Lower leg skin (tissue), 4 donors: Measurements from ENCODE around the gene SLC25A38. TPM values are rescaled to one million over a fixed set of nuclear protein-coding genes. Genes with fewer than 3 reads are reported as not detected.

Experiments
- DNase-seq, 2 donors: peaks; one replicate each; pipeline ENCODE4 v3.0.0-alpha.2; 2019; ENCODE audit warnings: low spot score in 2 of 2
- H3K4me3 ChIP-seq: fragments of 200-600 bp; sonication (generic); 2 replicates; pipeline ENCODE4 v1.5.1; 2017; ENCODE audit warnings: mild to moderate bottlenecking, low read depth; ENCODE audit not compliant: poor library complexity, severe bottlenecking
- CTCF ChIP-seq, 3 donors: fragments of 450-650 bp; IDR thresholded peaks; one replicate each; pipeline ENCODE4 v1.5.1; 2016; ENCODE audit warnings: antibody characterized with exemption in 3 of 3, mild to moderate bottlenecking in 3 of 3, moderate library complexity in 2 of 3
- POLR2A ChIP-seq, 2 donors: fragments of 450-650 bp; IDR thresholded peaks; one replicate each; pipeline ENCODE4 v1.6.1; 2016 to 2017; ENCODE audit warnings: antibody characterized with exemption in 2 of 2, mild to moderate bottlenecking in 1 of 2, moderate library complexity in 1 of 2
- WGBS, 2 donors: methylation state at CpG; one replicate each; pipeline ENCODE4 v1.1.5; 2018; 5-methylcytosine and 5-hydroxymethylcytosine counted together
- intact Hi-C: fragments of 100-400 bp; cut with DNase I; formaldehyde crosslinking; loops from one replicate; pipeline ENCODE4 v1.15.0; 2023; ENCODE audit warnings: low total_unique reads
- total RNA-seq, 4 donors: library from RNA; depleted of rRNA; stranded (reverse); fragments of >200 nt; gene quantifications; one replicate each; pipeline ENCODE4 v1.1.0, GENCODE V29; 2016

SLC25A38 gene
- total RNA-seq, 4 donors from 2014 or later = 12.7 to 21.3 (median 14.1) TPM

GRCh38 chr3:39434574-39434973, 51.4 kb downstream of the SLC25A38 start:
- H3K4me3 ChIP-seq = no peak overlapping the region
- WGBS, 2 donors = 30 to 39% methylated on average over 5 of the region's 5 CpGs
- DNase-seq = no peak
- intact Hi-C loops = no loop called here
- no peak for TF ChIP-seq POLR2A (IDR thresholded peaks at IDR 0.05)
- TF ChIP-seq CTCF (IDR thresholded peaks at IDR 0.05) = no peak

- no peak for DNase-seq
- no peak overlapping the region for H3K4me3 ChIP-seq
- intact Hi-C loops = no loop called here
- TF ChIP-seq POLR2A (IDR thresholded peaks at IDR 0.05) = no peak
- no peak for TF ChIP-seq CTCF (IDR thresholded peaks at IDR 0.05)
- WGBS, 2 donors = 56 to 63% methylated on average over 1 of the region's 1 CpG
These were observed 52.0 kb downstream of the SLC25A38 start for GRCh38 chr3:39435006-39435748.

GRCh38 chr3:39438880-39439279, 55.7 kb downstream of the SLC25A38 start:
- 82 to 85% methylated on average over 4 of the region's 4 CpGs for WGBS, 2 donors
- H3K4me3 ChIP-seq = no peak overlapping the region
- intact Hi-C loops = no loop called here
- no peak for TF ChIP-seq POLR2A (IDR thresholded peaks at IDR 0.05)
- DNase-seq = no peak

- TF ChIP-seq CTCF (IDR thresholded peaks at IDR 0.05) (no peak), POLR2A (IDR thresholded peaks at IDR 0.05) (no peak)
- no peak overlapping the region for H3K4me3 ChIP-seq
- intact Hi-C loops = loop anchor here (10.0 kb wide), 1 partner anchor 54 kb away; no protein-coding TSS in a partner anchor
- DNase-seq = no peak
- 85 to 91% methylated on average over 8 of the region's 8 CpGs for WGBS, 2 donors
These were observed 57.1 kb downstream of the SLC25A38 start for GRCh38 chr3:39440316-39440715.

- no peak for DNase-seq
- intact Hi-C loops = loop anchor here (10.0 kb wide), 1 partner anchor 51 kb away; no protein-coding TSS in a partner anchor
- 84 to 92% methylated on average over 4 of the region's 4 CpGs for WGBS, 2 donors
- H3K4me3 ChIP-seq = no peak overlapping the region
- no peak for TF ChIP-seq CTCF (IDR thresholded peaks at IDR 0.05)
- TF ChIP-seq POLR2A (IDR thresholded peaks at IDR 0.05) = no peak
These were observed 60.4 kb downstream of the SLC25A38 start for GRCh38 chr3:39443530-39443929.

- H3K4me3 ChIP-seq = no peak overlapping the region
- intact Hi-C loops = loop anchor here (10.0 kb wide), 1 partner anchor 49 kb away; no protein-coding TSS in a partner anchor
- 76% methylated on average over 2 of the region's 2 CpGs for WGBS, 2 donors
- no peak for TF ChIP-seq CTCF (IDR thresholded peaks at IDR 0.05)
- DNase-seq = no peak
These were observed 62.8 kb downstream of the SLC25A38 start for GRCh38 chr3:39445927-39446326.
